ENCODE measurements around the gene FMNL3. TPM values are rescaled to one million over a fixed set of nuclear protein-coding genes. Genes with fewer than 3 reads are reported as not detected.
"Not testable (repeated sequence)": the region's sequence is repeated elsewhere in the genome, so short reads cannot be mapped to it uniquely, and the experiment has no call there.

FMNL3 gene
- total RNA-seq, 1 donor from 2014 or later: 30.4 TPM

DNA sequence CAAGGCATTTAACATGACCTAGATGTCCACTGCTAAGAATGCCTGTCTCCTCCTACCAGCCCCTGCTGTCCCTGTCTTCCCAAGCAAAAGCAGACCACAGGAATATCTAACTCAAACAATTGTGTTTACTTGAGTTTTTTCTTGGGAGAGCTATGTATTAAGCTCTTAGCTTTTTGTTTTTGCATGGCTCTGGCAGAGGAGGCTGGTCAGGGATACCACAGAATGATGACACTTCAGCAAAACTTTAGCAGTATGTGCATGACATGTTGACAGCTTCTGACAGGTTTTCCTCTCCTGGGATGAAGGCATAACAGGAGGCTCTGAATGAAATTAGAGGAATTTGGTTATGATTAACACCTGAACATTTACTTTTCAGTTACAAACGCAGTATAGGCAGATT lies 41.1 kb upstream of the FMNL3 start:
- Histone ChIP-seq H3K9me3 (no peaks in the 10 kb centered on the region), H3K4me3 (no peak overlapping the region), H3K4me1 (peaks cover 2 to 32% of the 10 kb centered on the region in 2 donors), H3K36me3 (peaks cover 8% of the 10 kb centered on the region in 2 donors), H3K27me3 (no peaks in the 10 kb centered on the region), H3K27ac (no peak overlapping the region)
- intact Hi-C loops (cut with DNase I): no loop called here
- no peak for DNase-seq (ENCODE audit: low spot score in 2 of 2)
- TF ChIP-seq, protein P1, sequence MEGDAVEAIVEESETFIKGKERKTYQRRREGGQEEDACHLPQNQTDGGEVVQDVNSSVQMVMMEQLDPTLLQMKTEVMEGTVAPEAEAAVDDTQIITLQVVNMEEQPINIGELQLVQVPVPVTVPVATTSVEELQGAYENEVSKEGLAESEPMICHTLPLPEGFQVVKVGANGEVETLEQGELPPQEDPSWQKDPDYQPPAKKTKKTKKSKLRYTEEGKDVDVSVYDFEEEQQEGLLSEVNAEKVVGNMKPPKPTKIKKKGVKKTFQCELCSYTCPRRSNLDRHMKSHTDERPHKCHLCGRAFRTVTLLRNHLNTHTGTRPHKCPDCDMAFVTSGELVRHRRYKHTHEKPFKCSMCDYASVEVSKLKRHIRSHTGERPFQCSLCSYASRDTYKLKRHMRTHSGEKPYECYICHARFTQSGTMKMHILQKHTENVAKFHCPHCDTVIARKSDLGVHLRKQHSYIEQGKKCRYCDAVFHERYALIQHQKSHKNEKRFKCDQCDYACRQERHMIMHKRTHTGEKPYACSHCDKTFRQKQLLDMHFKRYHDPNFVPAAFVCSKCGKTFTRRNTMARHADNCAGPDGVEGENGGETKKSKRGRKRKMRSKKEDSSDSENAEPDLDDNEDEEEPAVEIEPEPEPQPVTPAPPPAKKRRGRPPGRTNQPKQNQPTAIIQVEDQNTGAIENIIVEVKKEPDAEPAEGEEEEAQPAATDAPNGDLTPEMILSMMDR (IDR thresholded peaks at IDR 0.05): no peak

GRCh38 chr12:49744363-49744885 lies 37.2 kb upstream of the FMNL3 start:
- H3K27me3 ChIP-seq: no peaks in the 10 kb centered on the region
- peaks cover 5 to 24% of the 10 kb centered on the region in 2 donors for H3K4me1 ChIP-seq
- no peaks in the 10 kb centered on the region for H3K9me3 ChIP-seq
- no peak overlapping the region for H3K4me3 ChIP-seq
- peaks cover 0 to 4% of the 10 kb centered on the region in 2 donors for H3K36me3 ChIP-seq
- TF ChIP-seq, protein P1 (IDR thresholded peaks at IDR 0.05): no peak
- no peak overlapping the region for H3K27ac ChIP-seq
- no peak for DNase-seq (ENCODE audit: low spot score in 2 of 2)
- intact Hi-C loops (cut with DNase I): loop anchor here (5.0 kb wide), 1 partner anchor 612 kb away; the partner anchor contains the start of gene TUBA1B

DNA sequence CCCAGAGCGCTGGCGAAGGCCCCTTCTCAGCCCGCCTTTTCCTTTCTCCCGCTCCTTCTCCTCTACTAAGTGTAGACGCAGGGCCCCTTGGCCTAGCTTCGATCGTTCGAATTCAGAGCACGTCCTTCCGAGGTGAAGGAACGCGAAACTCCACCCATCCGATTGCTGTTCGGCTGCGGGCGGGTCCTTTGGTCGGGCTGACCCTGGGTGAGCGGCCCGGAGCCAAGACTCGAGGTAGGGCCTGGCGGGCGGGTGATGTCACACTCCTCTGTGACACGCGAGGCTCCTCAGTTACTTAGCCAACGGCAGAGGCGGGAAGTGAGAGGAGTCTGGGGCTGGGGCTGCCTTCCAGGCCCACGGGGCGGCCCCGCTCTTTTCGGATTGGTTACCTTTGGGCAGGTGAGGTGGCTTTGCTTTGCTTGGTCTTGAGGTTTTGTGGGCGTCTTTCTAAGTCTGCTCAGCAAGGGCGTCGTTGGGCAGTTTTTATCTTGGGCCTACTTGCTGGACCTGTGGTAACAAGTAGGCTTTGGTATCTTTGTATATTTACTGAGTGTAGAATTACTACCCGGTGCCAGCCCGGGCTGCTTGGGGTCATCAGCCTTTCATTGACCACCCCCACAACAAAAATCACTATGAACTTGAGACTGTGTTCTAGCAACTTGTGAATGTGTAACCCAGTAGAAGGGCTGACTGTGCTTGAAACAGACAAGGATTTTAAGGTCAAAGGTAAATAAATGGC lies 34.8 kb upstream of the FMNL3 start:
- peak; percentile 79 to 95 for DNase-seq (ENCODE audit: low spot score in 2 of 2)
- intact Hi-C loops (cut with DNase I): loop anchor here (1.0 to 5.0 kb wide), 4 partner anchors 35 to 610 kb away; partner anchors contain the start of genes FMNL3, NCKAP5L and TUBA1B
- peaks cover 5 to 21% of the 10 kb centered on the region in 2 donors for H3K4me1 ChIP-seq

GRCh38 chr12:49740930-49741881 lies 34.0 kb upstream of the FMNL3 start, which contains the start of gene TMBIM6:
Gene TMBIM6 (plus strand): TSS chr12:49741557. CDS start chr12:49752494, 10,937 bp downstream.
- no peaks in the 10 kb centered on the region for H3K9me3 ChIP-seq
- peaks cover 5 to 21% of the 10 kb centered on the region in 2 donors for H3K4me1 ChIP-seq
- no peaks in the 10 kb centered on the region for H3K27me3 ChIP-seq
- peaks cover 0 to 4% of the 10 kb centered on the region in 2 donors for H3K36me3 ChIP-seq
- H3K27ac ChIP-seq: peak within 1 kb of the TSS; percentile 97
- TF ChIP-seq, protein P1 (IDR thresholded peaks at IDR 0.05): peak; percentile 86 to 94 (median 92)
- peak; percentile 100 for DNase-seq (ENCODE audit: low spot score in 2 of 2)
- peak within 1 kb of the TSS; percentile 72 for H3K4me3 ChIP-seq
- intact Hi-C loops (cut with DNase I): loop anchor here (1.0 to 5.0 kb wide), 4 partner anchors 34 to 609 kb away; partner anchors contain the start of genes FMNL3, NCKAP5L and TUBA1B

More for the DNA sequence above, 34.8 kb upstream of the FMNL3 start:
- Histone ChIP-seq H3K9me3 (no peaks in the 10 kb centered on the region), H3K27ac (peak overlapping the region; percentile 97), H3K27me3 (no peaks in the 10 kb centered on the region), H3K36me3 (peaks cover 0 to 4% of the 10 kb centered on the region in 2 donors), H3K4me3 (peak overlapping the region; percentile 72)
- TF ChIP-seq, protein P1 (IDR thresholded peaks at IDR 0.05): no peak

GRCh38 chr12:49740277-49740676 lies 33.1 kb upstream of the FMNL3 start:
- intact Hi-C loops (cut with DNase I): loop anchor here (2.0 to 5.0 kb wide), 3 partner anchors 65 to 608 kb away; partner anchors contain the start of genes NCKAP5L and TUBA1B
- H3K27ac ChIP-seq: not testable (repeated sequence)

GRCh38 chr12:49738721-49739120 lies 31.5 kb upstream of the FMNL3 start:
- H3K4me1 ChIP-seq: peaks cover 2 to 12% of the 10 kb centered on the region in 2 donors
- H3K27me3 ChIP-seq; intact Hi-C loops (cut with DNase I); H3K27ac ChIP-seq; DNase-seq (ENCODE audit: low spot score in 2 of 2); H3K9me3 ChIP-seq; H3K36me3 ChIP-seq; H3K4me3 ChIP-seq: not testable (repeated sequence)

More at GRCh38 chr12:49740277-49740676, 33.1 kb upstream of the FMNL3 start:
- DNase-seq (ENCODE audit: low spot score in 2 of 2); H3K36me3 ChIP-seq; H3K9me3 ChIP-seq; H3K27me3 ChIP-seq; H3K4me3 ChIP-seq: not testable (repeated sequence)
- H3K4me1 ChIP-seq: peaks cover 5 to 21% of the 10 kb centered on the region in 2 donors

DNA sequence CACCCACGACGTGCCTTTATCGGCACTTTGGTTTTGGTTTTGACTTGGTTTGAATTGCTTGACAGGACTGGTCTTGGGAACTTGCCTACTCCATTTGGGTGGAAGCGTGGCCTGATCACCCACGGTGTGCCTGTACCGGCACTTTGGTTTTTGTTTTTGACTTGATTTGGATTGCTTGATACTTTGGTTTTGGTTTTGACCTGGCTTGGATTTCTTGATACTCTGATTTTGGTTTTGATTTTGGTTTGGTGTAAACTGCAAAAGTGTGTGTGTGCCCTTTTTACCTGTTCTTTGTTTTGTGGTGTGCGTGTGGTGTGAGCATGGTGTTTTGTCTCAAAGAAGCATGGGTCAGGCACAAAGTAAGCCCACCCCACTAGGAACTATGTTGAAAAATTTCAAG lies 27.7 kb upstream of the FMNL3 start:
- DNase-seq (ENCODE audit: low spot score in 2 of 2); intact Hi-C loops (cut with DNase I); H3K27me3 ChIP-seq; H3K4me3 ChIP-seq; H3K36me3 ChIP-seq; H3K4me1 ChIP-seq; H3K9me3 ChIP-seq; H3K27ac ChIP-seq: not testable (repeated sequence)

Measured in ascending aorta (tissue), 2 donors.